NCI-H2081 treated with DMSO at 0.1 percent for 48 hours (cell line): ENCODE results near the gene MYL12A.
A peak's percentile ranks its signal among the peaks of the same experiment; 100 is the strongest.
"Not testable (repeated sequence)": the region's sequence is repeated elsewhere in the genome, so short reads cannot be mapped to it uniquely, and the experiment has no call there.

Experiments used
- DNase-seq: peaks from one replicate; lab custom pipeline; 2025; lab: John Stamatoyannopoulos, UW

MYL12A gene

DNA sequence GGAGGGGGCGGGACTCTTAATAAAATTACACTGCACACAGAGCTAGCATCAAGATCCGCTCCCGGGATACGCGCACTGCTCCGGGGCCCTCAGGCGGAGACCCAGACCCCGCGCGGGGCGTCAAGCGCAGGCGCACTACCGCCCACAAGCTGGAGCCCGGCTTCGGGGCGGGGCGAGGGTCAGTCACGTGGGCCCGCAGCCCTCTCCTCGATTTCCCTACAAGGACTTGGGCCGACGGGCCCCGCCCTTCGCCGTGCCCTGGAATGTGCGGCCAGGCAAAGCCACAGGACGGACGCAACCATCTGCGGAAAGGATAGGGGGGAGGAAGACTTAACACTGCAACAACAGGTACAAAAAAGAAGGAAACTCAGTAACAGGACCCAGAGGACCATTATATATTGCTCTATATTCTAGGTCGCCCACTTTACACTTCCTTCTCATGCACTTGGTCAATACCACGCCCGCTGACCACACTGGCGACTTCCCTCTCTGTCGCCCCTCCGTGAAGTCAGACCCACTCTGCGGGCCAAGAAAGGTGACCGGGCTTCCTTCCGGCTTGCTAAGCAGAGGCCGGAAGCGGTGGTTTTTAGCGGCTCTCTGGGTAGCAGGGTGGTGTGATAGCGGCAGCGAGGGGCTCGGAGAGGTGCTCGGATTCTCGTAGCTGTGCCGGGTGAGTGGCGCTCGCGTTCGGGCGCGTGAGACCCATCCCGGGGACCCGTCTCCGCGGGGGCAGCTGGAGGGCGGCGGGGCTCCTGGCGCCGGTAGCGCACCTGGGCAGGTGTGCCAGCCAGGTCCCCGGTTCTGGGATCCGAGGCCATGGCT, at the start of gene MYL12A:
Gene MYL12A (plus strand): TSS at position 562 of the 822 bp plus-strand sequence. CDS start 5,447 bp downstream, outside the sequence.
- peak; percentile 47 for DNase-seq

DNA sequence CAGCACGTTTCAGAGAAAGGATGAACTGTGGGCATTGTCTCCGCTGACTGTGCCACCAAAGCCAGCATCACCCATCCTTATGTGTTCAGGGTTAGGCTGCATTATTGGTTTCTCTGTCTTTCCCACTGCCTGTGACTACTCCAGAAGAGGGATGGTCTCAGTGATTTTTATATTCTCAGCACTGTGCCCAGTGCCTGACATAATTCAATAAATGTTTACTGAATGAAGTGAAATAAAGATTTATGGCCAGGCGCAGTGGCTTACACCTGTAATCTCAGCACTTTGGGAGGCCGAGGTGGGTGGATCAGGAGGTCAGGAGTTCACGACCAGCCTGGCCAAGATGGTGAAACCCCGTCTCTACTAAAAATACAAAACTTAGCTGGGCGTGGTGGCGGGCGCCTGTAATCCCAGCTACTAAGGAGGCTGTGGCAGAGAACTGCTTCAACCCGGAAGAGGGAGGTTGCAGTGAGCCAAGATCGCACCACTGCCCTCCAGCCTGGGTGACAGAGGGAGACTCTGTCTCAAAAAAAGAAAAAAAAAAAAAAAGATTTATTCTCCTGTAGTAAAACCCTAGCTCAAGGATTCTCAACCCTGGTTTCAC, 49.2 kb upstream of the MYL12A start:
- not testable (repeated sequence) for DNase-seq

DNA sequence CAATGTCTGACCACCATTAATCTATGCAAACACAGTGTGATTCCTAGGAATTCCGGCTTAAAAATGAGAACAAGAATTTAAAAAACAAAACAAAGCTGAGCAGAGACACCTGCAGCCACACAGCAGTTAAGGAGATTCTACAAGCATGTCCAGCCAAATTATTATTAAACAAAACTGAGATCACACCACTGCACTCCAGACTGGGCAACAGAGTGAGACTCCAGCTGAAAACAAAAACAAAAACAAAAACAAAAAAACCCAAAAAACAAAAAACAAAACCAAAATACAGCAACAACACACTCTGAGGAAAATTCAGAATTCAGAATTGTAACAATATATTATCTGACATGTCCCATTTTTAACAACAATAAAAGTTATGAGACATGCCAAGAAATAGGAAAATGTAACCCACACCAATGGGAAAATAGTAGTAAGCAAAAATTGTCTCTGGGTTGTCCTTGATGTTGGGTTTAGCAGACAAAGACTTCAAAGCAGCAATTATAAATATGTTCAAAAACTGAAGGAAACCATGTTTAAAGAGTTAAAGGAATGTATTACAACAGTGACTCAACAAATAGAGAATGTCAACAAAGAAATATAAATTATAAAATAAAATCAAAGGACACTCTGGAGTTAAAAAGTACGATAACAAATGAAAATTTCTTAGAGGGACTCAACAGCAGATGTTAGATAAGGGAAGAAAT, 47.5 kb upstream of the MYL12A start:
- no peak for DNase-seq

DNA sequence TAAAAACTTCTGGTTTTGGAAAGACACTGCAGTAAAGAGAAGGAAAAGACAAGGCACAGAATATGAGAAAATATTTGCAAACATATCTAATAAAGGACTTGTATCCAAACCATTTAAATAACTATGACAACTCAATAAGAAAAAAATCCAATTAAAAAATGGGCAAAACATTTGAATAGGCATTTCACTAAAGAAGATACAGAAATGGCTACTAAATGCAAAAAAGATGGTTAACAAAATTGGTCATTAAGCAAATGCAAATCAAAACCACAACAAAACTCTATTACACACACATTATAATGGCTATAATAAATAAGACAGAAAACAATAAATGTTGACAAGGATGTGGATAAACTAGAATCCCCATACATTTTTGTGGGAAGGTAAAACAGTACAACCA, 42.4 kb upstream of the MYL12A start:
- no peak for DNase-seq

DNA sequence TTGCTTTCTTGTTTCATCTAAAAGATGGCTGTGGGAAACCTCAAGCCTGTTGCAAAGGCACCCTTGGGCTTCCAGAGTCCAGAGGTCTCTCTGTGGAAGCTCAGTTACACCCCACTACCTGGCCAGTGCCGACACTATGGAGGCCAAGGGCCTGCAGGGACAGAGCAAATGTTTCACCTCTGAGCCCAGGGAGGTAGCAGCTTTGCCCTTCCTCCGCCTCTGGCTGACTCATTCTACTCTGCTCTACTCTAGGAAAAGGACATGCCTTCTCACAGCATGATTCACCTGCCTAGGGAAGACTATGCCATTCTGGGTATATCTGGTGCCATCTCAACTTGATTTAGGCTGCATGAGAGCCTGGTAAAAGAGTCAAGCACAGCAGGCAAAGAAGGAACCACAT, 40.0 kb upstream of the MYL12A start:
- DNase-seq, result no peak

DNA sequence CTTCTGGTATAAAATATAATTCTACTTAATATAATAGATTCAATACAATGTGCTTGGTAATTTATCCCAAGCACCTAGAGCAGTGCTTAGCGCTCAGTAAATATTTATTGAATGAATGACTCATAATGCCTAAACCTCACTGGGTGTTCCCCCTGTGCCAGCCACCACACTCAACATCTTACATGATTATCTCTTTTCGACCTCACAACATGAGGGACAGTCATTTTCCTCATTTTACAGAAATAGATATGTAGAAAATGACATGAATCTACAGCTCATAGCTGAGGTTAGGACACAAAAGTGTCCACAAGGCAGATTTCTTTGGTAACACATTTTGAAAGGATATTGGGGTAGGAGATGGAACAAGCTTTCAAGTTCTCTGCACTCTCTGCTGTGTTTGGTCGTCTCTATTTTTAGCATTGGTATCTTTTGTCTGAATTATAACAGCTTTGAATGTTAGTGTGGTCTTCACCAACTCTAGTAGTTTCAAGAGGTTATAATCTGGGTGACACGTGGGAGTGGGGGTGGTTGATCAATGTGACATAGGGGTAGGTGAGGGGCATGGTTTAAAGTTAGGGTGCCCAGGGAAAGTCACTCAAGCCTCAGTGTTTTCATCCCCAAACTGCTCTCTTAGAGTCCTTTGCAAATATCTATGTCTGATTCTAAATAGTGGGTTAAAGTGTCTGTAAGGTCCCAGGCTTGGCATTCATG, 37.6 kb upstream of the MYL12A start:
- DNase-seq, result no peak

DNA sequence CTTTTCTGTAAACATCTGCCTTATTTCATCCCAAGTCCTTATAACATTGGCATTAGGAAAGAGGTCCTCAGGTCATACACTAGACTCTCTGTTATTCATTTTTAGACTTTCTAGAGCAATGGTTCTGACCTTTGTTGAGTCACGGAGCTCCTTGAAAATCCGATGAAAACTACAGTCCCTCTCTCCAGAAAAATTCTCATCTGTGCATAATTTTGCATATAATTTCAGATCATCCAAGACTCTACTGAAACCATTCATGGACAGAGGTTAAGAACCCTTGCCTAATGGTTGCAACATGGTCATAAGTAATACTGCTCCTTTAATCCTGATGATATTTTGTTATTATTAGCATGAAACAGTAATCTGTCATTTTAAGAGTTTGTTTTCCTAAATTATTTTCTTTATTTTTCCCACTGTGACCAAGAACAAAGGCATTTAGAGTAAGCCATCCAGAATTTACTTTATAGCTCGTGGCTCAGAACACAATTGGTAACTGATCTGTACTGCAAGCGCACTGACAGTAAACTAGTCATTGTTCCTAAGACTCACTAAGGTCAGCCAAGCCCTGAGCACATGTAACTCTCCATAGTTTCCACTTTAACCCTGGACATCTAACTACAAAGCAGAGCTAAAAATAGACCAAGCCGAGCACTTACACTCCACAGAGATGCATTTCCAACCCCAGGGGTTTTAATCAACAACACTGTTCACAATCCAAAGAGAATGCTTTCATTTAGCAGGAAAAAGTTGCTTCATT, 36.2 kb upstream of the MYL12A start:
- no peak for DNase-seq

DNA sequence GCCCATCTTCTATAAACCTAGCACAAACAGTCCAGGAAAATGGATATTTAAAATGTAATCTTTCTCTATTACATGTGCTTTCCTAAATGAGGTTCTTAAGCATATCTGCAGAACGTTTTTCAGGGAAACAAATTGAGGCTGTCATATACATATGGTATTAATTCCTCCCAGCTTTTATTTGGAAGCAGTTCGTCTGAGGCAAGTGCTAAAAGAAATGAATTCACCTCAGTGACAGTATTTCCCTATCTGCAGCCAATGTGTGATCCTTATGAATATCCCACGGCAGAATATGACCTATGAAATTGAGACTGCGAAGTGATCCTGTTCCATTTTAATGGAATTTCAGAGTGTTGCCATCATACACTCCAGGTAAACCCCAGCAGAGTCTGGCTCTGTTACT, 34.9 kb upstream of the MYL12A start:
- no peak for DNase-seq

DNA sequence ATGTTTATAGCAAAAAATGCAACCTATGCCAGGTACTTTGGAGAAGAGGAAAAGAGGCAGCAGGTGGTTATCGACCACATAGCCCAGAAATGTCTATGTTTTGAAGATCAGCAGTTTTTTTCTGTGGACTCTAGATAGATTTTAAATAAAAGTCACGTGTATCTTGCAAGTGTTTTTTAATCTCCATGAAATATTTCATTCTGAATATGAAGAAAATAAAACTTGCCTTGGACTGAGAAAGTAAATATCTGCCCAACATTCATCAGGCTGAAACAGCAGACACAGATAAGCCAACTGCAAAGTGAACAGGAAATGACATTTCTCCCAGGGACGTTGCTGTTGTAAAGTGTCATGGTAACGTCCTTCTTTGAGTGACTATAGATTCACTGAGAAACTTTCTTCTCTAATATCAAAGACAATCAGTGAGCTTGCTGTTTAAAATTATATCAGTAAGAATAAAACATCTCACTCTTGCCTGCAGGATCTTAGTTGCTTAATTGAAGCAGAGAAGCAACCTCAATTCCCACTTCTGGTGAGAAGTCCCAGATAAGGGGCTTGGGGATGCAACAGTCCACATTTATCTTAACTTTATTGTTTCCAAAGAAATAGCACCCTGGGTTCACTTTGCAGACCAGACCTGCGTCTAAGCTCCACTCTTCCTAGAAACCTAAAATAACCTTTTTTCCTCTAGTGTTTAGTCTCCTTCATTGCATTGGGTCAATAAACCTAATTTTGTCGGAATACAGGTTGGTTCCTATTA, 34.1 kb upstream of the MYL12A start:
- DNase-seq, result no peak

DNA sequence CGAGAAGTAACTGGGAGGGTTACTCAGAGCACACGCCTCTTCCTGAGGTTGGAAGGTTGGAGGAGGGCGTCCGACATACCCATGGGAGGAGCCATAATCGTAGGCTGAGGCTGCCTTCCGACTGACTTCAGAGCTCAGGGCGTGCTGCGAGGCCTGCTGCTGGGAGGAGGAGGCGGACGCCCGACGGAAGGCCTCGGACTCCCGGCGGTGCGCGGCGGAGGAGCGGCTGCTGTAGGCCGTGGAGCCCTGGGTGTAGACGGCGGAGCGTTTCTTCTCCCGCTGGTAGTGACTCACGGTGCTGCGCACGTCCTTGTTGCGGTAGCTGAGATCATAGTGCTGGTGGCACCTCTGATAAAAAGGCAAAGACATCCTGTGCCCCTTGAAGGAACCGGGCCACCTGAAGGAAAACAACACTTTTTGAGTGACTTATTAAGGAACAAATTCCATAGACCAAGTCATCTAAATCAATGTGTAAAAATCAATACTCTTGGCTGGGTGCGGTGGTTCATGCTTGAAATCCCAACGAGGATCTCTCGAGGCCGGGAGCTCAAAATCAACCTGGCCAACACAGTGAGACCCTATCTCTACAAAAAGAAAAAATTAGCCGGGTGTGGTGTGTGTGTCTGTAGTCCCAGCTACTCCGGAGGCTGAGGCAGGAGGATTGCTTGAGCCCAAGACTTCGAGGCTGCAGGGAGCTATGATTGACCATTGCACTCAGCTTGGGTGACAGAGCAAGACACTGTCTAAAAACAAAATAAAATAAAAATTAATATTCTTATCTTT, 32.6 kb upstream of the MYL12A start:
- no peak for DNase-seq

DNA sequence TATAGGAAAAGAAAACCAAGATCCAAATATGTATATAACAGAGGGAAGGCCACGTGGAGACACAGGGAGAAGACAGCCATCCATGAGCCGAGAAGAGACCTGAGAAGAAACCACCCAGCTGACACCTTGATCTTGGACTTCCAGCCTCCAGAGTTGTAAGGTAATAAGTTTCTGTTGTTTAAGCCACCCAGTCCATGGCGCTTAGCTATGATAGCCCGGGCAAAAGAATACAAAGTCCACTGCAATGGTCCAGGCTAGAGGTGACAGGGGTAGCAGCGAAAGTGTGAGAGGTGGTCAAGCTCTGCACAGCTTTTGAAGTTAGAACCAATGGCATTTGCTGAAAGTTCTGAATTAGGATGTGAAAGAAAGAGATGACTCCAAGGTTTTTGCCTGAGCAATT, 30.6 kb upstream of the MYL12A start:
- DNase-seq, result no peak

DNA sequence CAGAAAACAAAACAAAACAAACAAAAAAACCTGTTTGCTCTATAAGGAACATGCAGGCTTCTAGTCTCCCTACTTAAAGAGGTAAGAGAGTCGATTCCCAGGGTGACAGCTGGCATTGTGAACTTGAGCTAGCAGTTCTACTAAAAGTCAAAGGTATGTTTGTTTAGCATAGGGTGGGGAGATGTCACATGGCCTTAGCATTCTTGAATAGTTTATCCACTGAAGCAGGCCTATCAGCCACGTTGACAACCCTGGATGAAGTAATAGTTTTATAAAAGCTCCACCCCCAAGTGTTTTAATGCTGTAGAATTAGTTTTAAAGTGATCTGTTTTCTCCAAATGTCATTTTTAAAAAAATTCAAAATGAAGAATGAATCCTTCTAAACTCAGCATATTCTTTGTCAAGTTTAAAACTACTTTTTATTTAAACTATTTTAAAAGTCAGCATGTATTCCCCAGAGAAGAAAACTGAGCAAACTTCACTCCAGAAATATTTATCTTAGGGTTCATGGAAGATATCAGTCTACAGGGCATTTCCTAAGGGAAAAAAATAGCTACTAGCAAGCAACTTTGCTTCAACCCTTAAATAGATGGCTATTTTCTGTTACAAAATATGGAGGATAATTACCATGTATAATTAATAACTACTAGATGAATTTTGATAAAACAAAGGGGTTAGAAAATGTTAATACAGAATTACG, 29.5 kb upstream of the MYL12A start:
- no peak for DNase-seq

DNA sequence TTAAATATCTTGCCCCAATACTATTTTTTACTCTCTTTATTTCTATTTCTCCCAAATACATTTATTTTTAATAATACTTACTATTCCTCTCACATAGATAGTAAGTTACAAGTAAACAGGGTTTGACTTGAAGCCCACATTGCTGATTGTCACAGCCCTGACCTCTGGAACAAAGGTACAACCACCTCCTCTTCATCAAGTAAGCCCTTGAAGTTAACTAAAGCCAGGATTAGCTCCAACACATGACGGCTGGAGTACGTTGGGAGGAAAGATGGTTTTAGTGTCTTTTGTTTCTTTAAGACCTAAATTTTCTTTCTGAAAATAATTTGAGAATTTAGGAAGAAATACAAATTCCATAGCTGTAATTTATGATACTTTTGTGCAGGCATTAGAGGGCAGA, 28.8 kb upstream of the MYL12A start:
- no peak for DNase-seq

DNA sequence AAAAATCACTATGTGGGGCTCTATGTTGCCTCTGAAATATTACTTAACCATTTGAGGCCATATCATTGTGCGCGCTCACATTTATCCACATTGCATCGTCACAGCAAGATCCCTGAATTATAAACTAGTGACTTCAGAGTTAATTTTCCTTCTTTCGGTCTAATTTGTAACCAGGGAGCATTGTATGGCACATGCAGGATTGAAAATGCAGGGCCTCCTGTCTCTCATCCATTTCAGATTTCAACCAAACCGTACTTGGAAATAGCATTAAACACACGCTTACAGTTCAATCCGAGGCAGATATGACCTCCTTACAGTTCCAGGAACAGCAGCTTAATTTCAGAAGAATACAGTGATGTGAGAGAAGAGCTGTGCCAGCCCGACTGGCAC, 28.4 kb upstream of the MYL12A start:
- no peak for DNase-seq

DNA sequence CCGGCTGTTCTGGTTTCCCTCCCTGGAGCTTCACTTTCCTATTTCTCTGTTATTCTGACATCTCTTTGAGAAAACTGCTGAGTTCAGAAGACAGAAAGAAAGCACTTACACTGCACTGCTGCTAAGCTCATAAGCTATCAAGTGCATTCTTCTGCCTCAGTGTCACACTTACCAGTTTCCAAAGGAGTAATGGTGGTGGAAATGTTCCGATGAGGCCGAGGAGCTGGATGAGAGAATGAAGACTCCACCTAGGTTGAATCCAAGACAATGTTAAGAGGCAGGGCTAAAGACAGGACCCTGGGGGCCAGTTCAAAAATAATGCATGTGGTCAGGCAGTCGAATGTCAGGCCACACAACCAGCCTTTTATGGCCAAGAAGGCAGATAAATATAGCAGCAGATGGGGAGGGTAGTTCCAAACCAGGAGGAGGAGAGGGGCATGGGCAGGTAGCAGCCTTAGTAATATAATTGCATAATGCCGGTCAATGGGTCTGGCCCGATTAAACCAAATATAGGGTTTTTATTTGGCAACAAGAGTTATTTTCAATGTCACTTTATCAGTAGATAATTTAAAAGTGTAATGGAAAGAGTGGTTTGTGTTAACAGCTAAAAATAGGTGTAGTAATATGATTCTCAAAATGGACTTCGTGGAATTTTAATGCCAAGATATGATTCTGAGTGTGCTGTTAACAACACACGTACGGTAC, 27.8 kb upstream of the MYL12A start, which contains the start of gene MYOM1:
Gene MYOM1 (minus strand): TSS at position 338 of the 705 bp plus-strand sequence. CDS start 4,745 bp downstream, outside the sequence.
- no peak for DNase-seq

DNA sequence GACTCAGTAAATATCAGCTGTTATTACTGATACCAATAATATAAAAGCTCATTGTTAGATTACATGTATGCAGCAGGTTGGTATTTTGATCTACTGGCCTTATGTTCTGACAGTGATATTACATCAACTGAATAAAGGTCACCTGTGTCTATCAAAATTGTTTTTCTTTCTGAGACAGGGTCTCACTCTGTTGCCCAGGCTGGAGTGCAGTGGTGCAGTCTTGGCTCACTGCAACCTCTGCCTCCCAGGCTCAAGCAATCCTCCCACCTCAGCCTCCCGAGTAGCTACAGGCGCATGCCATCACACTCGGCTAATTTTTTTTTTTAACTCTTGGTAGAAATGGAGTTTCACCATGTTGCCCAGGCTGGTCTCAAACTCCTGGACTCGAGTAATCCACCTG, 26.7 kb upstream of the MYL12A start:
- DNase-seq, result not testable (repeated sequence)

DNA sequence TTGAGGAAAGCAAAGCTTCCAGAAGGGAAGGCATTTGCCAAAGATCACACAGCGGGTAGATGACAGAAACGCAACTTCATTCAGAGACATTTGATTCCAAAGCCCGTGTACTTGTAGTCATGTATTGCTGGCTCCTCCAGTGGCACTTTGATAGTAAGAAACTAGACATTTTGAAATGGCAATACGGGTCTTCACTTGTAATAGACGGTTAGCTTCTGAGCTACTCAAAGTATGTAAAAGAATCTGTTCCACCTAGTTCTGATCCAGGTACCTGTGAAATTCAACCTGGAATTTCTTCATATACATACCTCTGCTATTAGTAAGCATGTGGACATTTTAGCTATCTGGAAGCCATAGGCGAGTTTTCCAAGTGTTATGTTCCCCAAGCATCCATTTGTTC, 26.1 kb upstream of the MYL12A start:
- no peak for DNase-seq

DNA sequence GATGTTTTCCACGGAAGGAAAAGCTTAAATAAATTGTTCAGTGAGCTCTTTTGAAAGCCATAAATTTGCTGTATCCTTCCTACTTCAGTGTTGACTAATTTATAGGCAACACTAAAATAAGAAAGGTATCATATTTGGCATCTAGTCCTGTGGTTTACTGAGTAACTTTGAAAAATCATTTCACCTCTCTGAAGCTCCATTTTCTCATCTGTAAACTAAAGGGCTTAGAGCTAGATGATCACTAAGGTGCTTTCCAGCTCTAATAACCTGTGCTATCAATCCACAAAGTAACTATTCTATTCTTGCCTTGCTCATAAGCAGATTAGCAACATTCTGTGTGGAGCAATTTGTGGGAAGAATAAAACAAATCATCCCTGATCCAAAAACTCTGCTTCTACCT, 24.2 kb upstream of the MYL12A start:
- no peak for DNase-seq

DNA sequence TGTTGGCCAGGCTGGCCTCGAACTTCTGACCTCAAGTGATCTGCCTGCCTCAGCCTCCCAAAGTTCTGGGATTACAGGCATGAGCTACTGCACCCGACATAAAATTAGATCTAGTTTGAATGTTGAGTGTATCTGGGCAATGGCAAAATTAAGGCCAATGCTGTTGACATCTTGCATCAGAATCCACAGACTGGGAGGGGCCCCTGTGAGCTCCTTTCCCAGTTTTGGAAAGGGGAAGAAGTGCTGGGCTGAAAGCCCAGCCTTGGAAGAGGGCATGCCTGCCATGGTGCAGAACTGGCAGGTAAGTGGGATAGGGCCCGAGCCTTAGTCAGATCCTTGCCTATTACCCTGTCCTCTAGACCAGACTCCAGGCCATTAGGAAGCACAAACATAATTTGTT, 23.4 kb upstream of the MYL12A start:
- no peak for DNase-seq
